ENCODE measurements around the gene GJC3.
"Not testable (repeated sequence)": the region's sequence is repeated elsewhere in the genome, so short reads cannot be mapped to it uniquely, and the experiment has no call there.

GRCh38 chr7:99935009-99935408 is 5.6 kb upstream of the GJC3 start:
- TF ChIP-seq CTCF, POLR2A, POLR2AphosphoS5 (IDR thresholded peaks at IDR 0.05): not testable (repeated sequence)
